HG02981 (cell line): Measurements from ENCODE around the gene ISG20.
"Not testable (repeated sequence)": the region's sequence is repeated elsewhere in the genome, so short reads cannot be mapped to it uniquely, and the experiment has no call there.

Source experiments
- ATAC-seq: cut with Tn5 transposase; IDR thresholded peaks from one replicate; pipeline ENCODE4 v1.9.1; 2021; ENCODE audit warnings: mild to moderate bottlenecking, moderate library complexity; ENCODE audit not compliant: unreplicated experiment

The ISG20 gene

DNA sequence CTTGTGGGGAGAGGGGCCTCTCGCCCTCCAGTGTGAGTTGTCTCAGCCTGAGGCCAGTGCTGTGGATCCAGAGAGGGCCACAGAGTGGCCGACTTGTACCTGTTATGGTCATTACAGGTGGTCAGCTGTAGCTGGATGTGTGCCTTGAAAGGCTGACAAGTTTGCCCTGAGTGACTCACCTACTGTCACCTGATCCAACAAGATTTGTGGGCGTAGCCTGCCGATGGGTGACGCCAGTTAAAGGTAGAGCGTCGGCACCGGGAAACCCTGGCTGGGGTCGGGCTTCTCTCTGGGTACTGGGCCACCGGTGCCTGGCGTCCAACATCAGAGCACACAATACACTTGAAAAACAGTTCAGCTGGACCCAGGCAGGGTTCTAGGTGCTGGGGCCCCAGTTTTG, 2.8 kb upstream of the ISG20 start:
- no peak for ATAC-seq

DNA sequence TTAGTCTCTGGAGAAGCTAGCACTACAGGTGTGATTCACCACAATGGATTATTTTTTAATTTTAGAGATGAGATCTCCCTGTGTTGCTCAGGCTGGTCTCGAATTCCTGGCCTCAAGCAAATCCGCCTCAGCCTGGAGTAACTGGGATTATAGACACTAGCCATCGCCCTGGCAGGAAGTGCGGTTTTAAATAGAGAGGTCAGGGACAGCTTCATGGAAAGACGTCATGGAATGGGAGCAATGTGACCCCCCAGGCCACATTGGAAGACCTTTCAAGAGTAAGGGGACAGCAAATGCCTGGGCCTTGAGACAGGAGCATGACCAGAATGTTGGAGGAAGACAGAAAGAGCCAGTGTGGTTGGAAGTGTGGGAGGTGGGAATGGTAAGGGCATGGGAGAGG, 2.2 kb upstream of the ISG20 start:
- ATAC-seq = no peak

GRCh38 chr15:88637436-88637835, 1.4 kb upstream of the ISG20 start:
- no peak for ATAC-seq

DNA sequence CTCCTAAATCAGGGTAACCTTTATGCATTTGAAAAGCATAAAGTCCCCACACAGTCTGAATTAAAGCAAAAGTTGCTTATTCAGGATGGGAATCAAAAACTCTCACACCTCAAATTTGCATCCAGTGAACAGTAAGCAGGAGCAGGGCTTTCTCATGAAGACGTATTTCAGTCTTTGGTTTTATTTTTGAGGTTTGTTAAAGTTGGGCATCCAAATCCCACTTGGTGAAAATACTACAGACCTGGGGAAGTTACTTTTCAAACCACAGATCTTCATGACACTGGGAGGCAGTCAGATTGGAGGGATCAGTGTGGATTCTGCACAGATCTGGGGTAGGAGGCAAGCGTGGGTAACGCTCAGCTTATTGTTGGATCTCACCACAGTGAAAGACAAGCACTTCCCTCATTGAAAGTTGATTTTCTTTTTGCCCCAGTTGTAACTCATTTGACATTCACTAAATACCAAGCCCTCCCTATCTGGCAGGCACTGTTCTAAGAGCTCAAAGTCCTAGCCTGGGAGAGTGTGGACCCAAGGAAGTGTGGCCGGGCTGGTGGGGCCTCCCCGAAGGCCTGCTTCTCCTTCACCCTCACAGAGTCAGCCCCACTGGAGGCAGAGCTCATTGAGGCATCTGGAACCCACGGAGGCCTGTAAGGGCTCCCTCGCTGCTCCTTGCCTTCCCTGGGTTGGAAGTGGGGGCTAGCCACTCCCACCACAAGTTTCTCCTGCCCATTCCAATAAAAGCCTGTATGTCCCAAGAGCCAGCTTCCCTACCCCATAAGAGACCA, 783 bp upstream of the ISG20 start:
- ATAC-seq = no peak

DNA sequence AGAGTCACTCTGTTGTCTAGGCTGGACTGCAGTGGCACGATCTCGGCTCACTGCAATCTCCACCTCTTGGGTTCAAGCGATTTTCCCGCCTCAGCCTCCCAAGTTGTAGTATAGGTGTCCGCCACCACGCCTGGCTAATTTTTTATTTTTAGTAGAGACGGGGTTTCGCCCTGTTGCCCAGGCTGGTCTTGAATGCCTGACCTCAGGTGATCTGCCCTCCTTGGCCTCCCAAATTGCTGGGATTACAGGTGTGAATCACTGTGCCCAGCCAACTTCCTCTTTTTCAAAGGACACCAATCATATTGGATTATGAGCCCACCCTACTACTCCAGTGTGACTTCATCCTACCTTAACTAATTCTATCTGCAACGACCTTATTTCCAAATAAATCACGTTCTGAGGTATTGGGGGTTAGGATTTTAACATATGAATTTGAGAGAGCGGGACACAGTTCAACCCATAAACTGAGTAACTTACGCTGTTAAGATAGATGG, 3.2 kb downstream of the ISG20 start:
- ATAC-seq = no peak

DNA sequence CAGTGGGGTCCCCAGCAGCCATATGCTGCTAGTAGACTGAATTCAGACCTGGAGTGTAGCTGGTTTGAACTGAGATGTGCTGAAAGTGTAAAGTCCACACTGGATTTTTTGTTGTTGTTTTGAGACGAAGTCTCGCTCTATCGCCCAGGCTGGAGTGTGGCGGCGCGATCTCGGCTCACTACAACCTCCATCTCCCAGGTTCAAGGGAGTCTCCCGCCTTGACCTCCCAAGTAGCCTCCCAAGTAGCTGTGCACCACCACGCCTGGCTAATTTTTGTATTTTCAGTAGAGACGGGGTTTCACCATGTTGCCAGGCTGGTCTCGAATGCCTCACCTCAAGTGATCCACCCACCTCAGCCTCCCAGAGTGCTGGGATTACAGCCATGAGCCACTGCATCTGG, 3.7 kb downstream of the ISG20 start:
- not testable (repeated sequence) for ATAC-seq

DNA sequence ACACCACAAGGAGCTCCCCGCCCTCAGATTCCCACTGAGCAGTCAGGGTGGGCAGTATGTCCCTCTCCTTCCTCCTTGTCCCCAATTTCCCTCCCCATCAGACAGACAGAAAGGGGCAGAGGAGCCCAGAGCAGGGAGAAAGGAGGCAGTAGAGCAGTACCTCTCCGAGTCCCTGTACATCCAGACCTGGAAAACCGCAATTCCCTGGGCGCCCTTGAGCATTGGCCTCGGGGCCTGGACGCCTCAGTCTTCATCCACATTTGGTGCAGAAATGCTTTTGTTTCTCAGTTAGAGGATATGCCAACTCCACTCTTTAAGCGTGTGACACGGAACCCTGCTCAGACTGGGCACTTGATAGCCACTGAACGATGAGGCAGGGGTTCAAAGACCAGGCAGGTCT, 5.9 kb downstream of the ISG20 start:
- ATAC-seq = no peak

DNA sequence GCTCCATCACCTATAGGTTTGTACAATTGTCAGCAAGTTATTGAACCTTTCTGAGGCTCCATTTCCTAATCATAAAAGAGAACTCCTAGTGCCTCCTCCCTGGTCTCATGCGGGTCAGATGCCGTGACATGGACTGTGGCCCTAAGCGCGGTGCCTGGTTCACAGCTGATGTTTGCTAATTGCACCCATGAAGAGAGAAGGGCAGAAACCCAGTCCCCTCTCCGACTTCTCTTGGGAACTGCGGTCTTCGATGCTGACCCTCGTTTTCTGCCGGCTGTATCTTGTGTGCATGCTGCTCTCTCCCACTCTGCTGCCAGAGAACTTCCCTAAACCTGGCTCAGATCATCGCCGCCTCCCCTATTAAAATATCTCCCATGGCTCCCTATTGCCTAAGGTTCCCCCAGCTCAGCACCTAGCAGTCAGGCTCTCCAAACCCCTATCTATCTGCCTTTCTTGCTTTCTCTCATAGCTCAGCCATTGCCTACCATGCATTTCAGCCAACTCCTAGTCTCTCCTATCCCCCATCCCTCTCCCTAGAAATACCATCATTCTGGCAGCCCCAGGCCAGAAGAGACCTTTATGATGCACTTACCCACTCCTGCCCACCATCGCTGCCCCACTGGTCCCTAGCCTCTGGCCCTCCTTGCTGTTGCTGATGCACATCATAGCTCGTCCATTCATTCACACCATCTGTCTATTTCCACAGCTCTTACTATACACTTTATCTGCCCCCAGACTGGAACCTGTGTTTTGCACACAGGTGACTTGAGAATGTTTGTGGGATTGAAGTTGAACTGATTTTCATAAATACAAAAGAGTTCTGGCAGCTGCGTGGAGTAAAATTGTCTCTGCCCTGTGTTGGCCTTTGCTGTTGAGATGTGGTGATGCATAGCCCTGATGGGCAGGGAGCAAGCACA, 6.6 kb downstream of the ISG20 start:
- ATAC-seq = no peak

DNA sequence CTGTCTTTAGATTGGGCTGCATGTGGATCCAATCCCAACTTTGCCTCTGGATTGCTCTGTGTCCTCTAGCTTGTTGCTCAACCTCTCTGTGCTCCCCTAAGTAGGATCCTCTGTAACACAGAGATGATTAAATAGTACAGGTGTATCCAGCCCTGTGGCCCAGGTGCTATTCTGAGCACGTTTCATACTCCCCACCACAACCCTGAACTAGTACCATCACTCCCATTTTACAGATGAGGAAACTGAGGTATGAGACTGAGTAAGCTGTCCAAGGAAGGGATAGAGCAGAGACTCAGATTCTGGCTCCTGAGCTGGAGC, 7.2 kb downstream of the ISG20 start:
- ATAC-seq = no peak

GRCh38 chr15:88646951-88647350, 8.1 kb downstream of the ISG20 start:
- no peak for ATAC-seq

GRCh38 chr15:88647351-88648105, 8.7 kb downstream of the ISG20 start:
- no peak for ATAC-seq

DNA sequence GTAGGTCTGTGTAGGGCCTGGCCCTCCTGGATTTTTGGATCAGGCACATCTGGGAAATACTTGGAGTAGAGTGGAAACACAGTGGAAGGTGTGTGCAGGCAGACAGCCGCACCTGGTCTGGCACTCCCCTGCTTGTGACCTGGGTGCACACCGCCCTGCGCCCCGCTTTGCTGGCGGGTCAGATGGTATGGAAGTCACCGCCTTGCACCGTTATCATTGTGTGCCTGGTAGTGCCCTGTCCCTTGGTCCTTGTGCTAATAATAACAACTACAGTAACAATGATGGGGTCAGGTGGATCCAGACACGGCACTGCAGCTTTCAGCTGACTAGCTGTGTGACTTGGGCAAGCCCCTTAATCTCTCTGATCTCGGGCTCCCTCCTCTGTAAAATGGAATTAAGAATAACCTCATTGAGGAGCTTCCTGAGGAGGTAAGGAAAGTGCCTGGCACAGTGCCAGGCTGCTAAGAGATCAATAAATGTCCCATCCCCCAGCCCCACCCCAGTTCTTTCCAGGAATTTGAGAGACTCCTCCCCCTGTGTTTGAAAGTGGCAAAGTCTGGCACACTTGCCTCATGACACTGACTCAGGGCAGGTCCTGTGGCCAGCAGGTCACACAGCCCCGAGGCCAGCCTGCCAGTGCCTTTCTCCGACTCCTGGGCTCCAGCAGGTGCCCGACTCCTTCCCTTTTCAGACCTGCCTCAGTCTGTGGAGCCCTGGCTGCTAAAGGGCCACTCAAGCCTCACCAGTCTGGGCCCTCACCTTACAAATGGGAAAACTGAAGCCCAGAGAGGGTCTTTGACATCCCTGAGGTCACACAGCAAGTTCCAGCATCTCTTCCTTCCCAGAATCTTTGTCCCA, 9.8 kb downstream of the ISG20 start:
- ATAC-seq = no peak

DNA sequence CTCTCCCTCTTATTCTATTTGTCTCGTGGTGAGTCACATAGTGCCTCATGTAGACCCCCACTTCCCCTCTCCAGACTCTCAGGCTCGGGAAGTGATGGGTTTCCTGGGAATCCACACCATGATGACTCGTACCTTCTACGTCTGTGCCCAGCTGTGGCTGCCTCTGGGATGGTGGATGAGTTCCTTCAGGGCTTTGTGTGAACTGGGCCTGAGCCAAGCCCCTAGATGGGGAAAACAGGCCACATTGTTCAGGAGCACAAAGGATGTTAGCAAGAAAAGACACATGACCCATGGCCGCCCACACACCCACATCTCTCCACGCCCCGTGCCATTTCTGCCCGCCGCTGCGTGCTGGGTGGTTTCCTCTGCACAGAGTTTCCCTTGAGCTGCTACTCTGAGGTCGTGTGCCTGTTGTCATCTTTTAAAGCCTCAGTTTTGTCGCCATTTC, 10.5 kb downstream of the ISG20 start:
- ATAC-seq = peak; percentile 68

GRCh38 chr15:88649753-88650551, 11.1 kb downstream of the ISG20 start:
- no peak for ATAC-seq

DNA sequence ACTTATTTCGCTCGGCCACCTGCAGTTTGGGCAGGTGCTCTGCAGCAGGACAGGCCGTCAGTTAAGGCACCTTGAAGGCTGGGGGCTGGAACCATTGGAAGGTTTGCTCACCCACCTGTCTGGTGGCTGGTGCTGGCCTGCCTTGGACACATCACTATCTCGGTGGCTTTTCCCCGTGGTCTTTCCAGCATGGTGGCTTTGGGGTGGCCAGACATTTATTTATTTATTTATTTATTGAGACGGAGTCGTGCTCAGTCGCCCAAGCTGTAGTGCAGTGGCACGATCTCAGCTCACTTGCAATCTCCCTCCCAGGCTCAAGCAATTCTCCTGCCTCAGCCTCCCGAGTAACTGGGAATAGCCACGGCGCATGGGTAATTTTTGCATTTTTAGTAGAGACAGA, 11.7 kb downstream of the ISG20 start:
- no peak for ATAC-seq

DNA sequence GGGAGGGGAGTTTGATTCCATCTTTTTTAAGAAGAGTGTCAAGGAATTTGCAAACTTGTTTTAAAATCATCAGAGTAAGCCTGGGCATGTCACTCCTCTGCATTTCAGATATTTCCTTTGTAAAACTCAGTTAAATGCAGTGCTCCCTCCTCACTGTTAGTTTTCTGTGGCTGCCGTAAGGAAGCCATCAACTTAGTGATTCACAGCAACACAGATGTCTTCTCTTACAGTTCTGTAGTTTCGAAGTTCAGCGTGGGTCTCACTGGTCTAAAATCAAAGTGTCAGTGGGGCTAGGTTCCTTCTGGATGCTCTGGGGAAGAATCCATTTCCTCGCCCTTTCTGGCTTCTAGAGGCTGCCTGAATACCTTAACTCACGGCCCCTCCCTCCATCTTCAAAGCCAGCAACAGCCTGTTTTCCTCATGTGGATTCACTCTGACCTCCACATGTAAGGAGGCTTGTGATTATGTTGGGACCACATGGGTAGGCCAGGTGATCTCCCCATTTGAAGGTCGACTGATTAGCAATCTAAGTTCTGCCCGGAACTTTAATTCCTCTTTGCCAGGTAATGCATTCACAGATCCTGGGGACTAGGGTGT, 12.4 kb downstream of the ISG20 start:
- ATAC-seq = no peak

DNA sequence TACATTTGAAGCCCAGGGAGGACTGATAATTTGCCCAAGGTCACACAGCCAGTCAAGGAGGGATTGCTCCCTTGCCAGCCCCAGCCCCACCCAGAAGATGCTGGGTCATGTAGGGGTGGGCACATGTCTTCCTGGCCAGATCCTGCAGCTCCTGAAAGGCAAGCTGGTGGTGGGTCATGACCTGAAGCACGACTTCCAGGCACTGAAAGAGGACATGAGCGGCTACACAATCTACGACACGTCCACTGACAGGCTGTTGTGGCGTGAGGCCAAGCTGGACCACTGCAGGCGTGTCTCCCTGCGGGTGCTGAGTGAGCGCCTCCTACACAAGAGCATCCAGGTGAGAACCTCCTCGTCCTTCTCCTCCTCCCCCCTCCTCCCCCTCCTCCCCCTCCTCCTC, 13.2 kb downstream of the ISG20 start:
- ATAC-seq = no peak

DNA sequence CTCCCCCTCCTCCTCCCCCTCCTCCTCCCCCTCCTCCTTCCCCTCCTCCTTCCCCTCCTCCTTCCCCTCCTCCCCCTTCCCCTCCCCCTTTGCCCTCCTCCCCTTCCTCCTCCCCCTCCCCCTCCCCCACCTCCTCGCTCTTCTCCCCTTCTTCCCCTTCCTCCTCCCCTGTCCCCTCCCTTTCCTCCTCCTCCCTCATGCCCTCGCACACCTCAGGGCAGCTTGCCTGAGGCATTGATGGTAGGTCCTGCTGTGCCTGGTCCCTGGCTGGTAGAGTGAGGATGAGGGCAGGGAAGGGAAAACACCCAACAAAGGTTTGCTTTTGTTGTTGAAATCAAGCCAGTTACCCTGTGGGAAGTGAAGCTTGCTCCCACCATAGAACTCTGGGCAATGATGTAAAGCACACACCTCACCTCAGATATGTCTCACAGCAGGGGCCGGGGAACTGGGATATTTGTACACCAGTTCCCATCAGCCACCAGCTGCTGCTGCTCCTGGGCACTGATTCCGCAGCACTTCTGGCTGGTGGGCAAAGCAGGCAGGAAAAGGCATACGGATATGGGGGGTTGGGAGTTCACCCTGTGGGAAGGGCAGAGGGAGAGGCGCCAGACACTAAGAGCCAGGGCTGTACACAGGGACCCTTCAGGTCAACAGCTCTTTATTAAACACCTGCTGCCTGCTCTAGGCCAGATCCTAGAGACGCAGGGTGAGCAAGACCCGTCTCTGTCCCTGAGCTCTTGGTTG, 13.8 kb downstream of the ISG20 start:
- ATAC-seq = no peak
